GM19328 (cell line): ENCODE measurements around the gene ILKAP.

Experiments used
- ATAC-seq: cut with Tn5 transposase; IDR thresholded peaks from one replicate; pipeline ENCODE4 v1.9.1; 2021; ENCODE audit warnings: mild to moderate bottlenecking, moderate library complexity; ENCODE audit not compliant: unreplicated experiment

ILKAP gene

DNA sequence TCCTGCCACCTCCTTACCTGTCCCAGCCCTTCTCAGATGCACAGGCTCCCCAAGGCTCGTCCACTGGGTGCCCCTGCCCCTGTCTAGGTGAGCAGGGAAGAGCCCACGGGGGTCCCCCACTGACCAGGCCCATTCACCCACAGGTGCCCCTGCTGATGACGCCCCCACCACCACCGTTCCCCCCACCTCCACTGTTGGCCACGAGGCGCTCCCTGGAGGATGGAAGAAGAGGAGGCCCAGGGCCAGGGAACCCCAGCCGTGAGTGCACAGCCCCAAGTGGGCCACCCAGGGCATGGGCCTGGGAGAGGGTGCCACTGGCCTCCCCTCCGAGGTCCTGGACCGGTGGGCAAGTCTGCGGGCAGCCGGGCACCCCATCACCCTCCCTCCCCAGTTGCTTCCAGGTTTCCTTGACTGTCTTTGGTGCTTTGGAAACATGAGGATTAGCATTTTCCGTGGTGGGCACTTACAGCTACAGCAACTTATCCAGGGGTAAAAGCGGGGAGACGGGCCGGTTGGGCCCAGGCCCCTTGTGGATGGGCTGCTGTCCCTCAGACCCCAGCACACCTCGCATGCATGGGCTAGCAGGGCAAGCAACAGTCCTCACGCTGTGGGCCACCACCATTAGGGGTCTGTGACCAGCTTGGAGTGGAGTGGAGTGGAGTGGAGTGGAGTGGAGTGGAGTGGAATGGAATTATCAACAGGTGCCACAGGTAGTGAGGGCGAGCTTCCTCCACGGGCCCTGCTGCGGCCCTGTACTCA, 78.2 kb downstream of the ILKAP start:
- no peak for ATAC-seq

DNA sequence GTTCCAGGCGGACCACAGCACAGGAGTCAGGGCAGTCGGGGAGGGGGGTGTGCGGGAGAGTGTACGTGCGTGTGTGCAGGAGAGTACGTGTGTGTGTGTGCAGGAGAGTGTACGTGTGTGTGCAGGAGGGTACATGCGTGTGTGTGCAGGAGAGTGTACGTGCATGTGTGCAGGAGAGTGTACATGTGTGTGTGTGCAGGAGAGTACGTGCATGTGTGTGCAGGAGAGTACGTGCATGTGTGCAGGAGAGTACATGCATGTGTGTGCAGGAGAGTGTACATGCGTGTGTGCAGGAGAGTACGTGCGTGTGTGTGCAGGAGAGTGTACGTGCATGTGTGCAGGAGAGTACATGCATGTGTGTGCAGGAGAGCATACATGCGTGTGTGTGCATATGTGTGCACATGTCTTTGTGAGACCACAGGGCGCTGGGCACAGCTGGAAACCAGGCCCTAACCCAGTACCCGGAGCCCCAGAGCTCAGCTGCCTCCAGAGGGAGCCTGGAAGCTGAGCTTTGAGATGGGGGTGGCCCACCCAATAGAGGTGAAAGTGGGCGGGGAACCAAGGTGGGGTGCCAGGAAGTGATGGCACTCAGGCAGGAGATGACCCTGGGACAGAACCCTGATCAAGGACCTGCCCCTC, 78.9 kb downstream of the ILKAP start:
- no peak for ATAC-seq

GRCh38 chr2:238123991-238124470, 79.5 kb downstream of the ILKAP start:
- no peak for ATAC-seq

DNA sequence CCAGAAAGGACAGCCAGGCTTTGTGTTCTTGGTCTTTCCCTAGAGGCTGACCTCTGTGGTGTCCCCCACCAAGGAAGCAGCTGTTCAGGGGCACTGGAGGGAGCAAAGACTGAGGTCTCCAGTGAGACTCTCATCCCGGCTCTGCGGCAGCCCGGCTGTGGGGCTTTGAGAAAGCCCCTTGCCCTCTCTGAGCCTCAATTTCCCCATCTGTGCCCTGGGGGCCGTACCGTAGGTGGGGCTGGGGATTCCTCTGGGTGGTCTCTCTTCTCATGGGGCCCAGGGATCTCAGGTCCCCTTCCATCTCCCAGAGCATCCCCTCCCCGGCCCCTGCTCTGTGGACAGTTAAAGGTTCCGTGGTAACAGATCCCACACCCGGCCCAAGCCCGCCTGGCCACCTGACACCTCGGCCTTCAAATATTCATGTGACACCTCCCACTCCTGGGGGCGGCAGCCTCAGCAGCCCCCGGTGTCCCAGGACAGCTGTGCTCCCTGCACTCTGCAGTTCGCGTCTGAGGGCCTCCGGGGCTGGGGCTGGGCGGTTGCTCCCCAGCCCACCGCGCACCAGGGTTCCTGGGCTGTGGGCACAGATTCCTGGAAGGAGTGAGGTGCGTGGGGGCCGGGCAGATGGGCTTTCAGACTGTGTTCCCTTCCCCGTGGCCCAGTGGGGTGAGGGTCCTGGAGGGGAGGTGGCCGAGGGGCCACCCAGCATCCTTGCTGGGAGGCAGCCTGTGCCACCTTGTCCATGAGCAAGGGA, 80.1 kb downstream of the ILKAP start:
- no peak for ATAC-seq

GRCh38 chr2:238122287-238123217, 80.9 kb downstream of the ILKAP start:
- ATAC-seq, result no peak

DNA sequence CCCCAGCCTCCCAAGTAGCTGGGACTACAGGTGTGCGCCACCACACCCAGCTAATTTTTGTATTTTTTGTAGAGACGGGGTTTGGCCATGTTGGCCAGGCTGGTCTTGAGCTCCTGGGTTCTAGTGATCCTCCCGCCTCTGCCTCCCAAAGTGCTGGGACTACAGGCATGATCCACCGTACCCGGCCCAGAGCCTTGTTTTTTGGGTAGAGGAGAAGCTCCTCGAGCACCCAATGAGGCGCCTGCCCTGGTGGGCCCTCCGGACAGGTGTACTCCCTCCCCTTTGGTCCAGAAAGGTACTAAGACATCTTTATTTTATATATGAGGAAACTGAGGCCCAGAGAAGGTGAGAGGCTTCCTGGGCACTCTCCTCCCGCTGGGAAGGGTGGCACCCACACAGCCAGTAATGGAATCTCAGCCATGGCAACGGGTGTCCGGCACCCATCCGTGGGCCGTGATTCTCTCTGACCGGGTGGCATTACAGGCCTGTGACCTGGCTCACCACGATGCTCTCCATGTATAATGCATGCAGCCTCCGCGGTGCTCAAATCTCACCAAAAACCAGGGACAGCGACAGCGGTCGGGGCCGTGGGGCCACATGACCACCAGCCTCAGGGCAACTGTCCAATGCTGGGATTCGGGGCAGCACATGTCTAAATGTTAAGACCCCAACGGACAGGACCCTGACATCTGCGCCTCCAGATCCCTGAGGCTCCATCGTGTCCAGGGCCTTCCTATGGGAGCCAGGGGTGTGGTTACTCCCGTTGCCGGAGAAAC, 81.8 kb downstream of the ILKAP start:
- ATAC-seq, result no peak

DNA sequence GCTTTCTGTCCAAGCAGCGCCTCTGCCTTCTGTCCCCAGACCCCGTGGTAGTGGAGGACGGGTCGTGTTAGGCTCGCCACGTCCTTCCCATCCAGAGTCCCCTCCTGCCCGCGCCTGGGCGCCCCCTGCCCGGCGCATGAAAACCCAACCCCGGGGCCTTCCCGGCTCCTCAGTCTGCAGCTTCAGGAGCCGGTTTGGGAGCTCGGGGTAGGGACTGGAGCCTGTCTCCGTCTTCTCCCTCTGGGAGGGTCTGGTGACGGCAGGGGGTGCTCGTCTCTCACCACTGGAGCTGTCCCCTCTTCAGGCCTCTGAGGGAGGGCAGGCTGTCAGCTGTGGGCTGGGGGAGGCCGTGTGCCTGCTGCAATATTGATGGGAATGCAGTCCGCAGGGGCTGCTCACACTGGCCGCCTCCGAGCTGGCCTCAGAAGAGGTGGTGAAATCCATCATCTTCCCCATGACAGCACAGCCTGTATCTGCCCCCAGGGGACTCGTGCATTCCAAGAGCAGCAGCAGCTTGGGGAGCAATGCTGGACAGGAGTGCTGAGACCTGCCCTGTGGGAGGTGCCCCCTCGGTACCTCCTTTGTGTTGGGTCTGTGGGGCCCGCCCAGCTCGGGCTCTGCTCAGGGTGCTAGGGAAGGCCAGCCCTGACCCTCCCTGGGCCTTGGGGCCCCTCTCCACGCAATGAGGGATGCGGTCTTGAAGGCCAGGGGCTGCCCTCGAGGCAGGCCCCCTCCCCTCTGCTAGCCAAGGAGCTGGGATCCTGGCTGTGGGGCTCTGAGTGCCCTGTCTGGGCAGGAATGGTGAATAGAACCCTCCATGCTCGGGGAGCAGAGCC, 82.8 kb downstream of the ILKAP start:
- ATAC-seq, result no peak
